Right ventricle myocardium inferior (tissue), 1 donor: ENCODE data around the gene CDC14B. TPM values are rescaled to one million over a fixed set of nuclear protein-coding genes. Genes with fewer than 3 reads are reported as not detected.
"Not testable (repeated sequence)": the region's sequence is repeated elsewhere in the genome, so short reads cannot be mapped to it uniquely, and the experiment has no call there.

ENCODE experiments used
- ATAC-seq: fragments of 200-7000 bp; cut with Tn5 transposase; one replicate; pipeline ENCODE4 v1.9.1; 2020; ENCODE audit warnings: mild to moderate bottlenecking, moderate library complexity
- DNase-seq: peaks from one replicate; pipeline ENCODE4 v3.0.0; 2021; ENCODE audit errors: missing footprints
- intact Hi-C: fragments of 100-400 bp; cut with DNase I; formaldehyde crosslinking; loops from one replicate; pipeline ENCODE4 v1.11.0; 2022
- total RNA-seq: library from RNA; stranded (reverse); fragmentation: NEBNext Ultra II Directional; extraction: Animal tissue kit (Norgen Biotek cat#: 25700); gene quantifications from one replicate; pipeline ENCODE4 v1.2.1, GENCODE V29; 2021
- donor health status: DM: no; HTN: yes; CAD: no; lungs with severe emphysema.

CDC14B gene
- total RNA-seq, 1 donor from 2014 or later, result 14.5 TPM

DNA sequence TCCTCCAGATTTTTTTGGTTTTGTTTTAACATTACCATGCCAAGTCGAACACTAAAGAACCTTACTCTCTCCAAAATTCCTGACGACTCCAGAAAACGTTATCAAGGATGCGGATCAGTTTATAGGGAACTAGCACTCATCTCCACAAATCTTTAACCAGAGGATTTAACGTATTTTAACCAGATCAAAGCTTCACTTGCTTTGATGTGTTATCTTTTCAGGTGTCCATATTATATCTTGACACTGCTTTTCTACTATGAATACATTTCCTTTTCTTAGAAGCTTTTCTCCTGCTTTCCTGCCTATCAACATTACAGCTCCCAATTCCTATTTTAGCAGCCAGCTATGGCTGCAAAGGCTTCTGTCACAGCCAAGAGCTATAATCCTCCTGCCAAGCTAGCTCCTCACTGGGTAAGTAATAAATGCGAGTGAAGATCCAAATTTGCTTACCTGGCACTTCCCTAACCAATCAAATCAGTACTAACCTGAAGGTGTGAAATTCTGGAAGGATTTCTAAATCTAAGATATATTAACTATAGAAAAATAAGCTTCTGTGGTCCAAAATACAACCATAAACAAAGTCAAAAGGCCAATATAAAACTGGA lies 60.2 kb downstream of the CDC14B start:
- no peak for ATAC-seq
- intact Hi-C loops, result loop anchor here (2.0 to 10.0 kb wide), 2 partner anchors 59 to 105 kb away; partner anchors contain the start of genes CDC14B and HABP4
- DNase-seq, result no peak

GRCh38 chr9:96557921-96558320 lies 61.7 kb downstream of the CDC14B start:
- DNase-seq, result no peak

GRCh38 chr9:96556701-96557461 lies 62.8 kb downstream of the CDC14B start:
- no peak for DNase-seq
- intact Hi-C loops, result loop anchor here (10.0 kb wide), 1 partner anchor 102 kb away; the partner anchor contains the start of gene HABP4
- ATAC-seq, result peak; percentile 63

More at GRCh38 chr9:96557921-96558320, 61.7 kb downstream of the CDC14B start:
- no peak for ATAC-seq
- intact Hi-C loops, result loop anchor here (2.0 to 10.0 kb wide), 2 partner anchors 61 to 103 kb away; partner anchors contain the start of genes CDC14B and HABP4

- ATAC-seq (no peak), DNase-seq (no peak)
- intact Hi-C loops, result loop anchor here (10.0 kb wide), 1 partner anchor 101 kb away; the partner anchor contains the start of gene HABP4
Measured at GRCh38 chr9:96555567-96556386, 63.9 kb downstream of the CDC14B start.

GRCh38 chr9:96554801-96555566 lies 64.7 kb downstream of the CDC14B start:
- ATAC-seq, result no peak
- intact Hi-C loops, result loop anchor here (10.0 kb wide), 1 partner anchor 100 kb away; the partner anchor contains the start of gene HABP4
- DNase-seq, result no peak

- intact Hi-C loops, result loop anchor here (10.0 kb wide), 1 partner anchor 100 kb away; the partner anchor contains the start of gene HABP4
- DNase-seq (no peak), ATAC-seq (no peak)
Measured at GRCh38 chr9:96554326-96554725, 65.3 kb downstream of the CDC14B start.

GRCh38 chr9:96553070-96553469 lies 66.6 kb downstream of the CDC14B start:
- ATAC-seq (no peak), DNase-seq (no peak)
- intact Hi-C loops, result loop anchor here (10.0 kb wide), 1 partner anchor 98 kb away; the partner anchor contains the start of gene HABP4

DNA sequence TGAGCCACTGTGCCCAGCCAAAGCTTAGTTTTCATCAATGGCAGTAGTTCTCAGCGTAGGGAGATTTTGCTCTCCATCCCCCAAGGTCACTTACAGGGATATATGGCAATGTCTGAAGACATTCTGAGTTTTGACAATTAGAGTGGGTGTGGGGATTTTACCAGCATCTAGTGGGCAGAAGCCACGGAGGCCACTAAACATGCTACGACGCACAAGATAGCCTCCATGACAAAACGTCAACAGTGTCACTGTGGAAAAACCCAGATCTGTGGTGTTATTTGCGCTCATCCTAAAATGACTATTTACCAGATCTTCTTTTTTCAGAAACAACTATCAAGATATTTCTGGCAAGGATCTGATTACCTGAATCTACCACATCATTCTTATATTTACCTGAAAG lies 68.2 kb downstream of the CDC14B start:
- no peak for ATAC-seq
- DNase-seq, result no peak
- intact Hi-C loops, result loop anchor here (10.0 kb wide), 1 partner anchor 97 kb away; the partner anchor contains the start of gene HABP4

DNA sequence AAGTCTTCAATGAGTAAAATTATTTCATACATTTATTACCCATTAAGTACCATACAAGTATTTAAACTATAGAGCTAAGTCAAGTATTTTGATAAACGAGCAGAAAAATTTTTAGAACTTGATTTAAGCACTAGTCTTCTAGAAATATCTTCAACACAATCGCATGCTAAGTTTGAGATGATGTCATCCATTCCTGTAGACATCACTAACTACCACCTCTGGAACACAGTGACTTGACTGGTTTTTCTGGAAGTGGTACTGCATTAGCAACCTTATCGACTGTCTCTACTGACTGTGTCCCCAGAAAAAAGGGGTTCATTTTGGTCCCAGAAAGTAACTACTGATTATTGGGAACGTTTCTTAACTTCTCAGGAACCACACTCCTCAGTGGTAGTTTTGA lies 69.0 kb downstream of the CDC14B start:
- no peak for ATAC-seq
- no peak for DNase-seq
- intact Hi-C loops, result loop anchor here (10.0 kb wide), 1 partner anchor 96 kb away; the partner anchor contains the start of gene HABP4

DNA sequence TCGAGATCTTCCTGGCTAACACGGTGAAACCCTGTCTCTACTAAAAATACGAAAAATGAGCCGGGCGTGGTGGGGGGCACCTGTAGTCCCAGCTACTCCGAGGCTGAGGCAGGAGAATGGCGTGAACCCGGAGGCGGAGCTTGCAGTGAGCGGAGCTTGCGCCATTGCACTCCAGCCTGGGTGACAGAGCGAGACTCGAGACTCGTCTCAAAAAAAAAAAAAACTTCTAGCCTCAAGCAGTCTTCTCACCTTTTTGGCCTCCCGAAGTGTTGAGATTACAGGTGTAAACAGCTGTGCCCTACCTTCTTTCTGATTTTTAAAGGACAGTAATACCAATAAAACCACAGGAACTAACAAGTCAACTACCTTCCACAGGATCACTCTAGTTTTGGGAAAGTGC lies 76.5 kb downstream of the CDC14B start:
- DNase-seq, ATAC-seq, intact Hi-C loops: not testable (repeated sequence)

DNA sequence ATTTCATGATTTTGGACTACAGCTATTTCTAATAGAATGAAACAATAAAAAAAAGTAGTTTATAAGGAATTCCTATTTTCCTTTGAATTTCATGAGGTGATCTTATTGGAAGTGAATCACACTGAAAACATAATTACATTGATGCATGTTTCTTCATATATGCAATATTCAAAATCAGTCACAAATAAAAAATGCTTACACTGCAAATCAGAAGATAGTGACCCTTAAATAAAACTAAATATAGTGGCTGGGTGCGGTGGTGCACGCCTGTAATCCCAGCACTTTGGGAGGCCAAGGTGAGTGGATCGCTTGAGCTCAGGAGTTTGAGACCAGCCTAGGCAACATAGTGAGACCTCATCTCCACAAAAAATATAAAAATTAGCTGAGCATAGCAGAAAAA lies 79.5 kb downstream of the CDC14B start:
- DNase-seq, result no peak
- ATAC-seq, result no peak
- intact Hi-C loops, result no loop called here

- ATAC-seq, result no peak
- no peak for DNase-seq
- intact Hi-C loops, result no loop called here
Measured at GRCh38 chr9:96532173-96532572, 87.5 kb downstream of the CDC14B start.

GRCh38 chr9:96524764-96525163 lies 94.9 kb downstream of the CDC14B start:
- ATAC-seq (no peak), DNase-seq (no peak)
- intact Hi-C loops, result no loop called here

GRCh38 chr9:96524045-96524444 lies 95.6 kb downstream of the CDC14B start:
- no peak for ATAC-seq
- intact Hi-C loops, result no loop called here
- DNase-seq, result no peak

- DNase-seq (peak; percentile 68), ATAC-seq (peak; percentile 92)
- intact Hi-C loops, result no loop called here
Measured at GRCh38 chr9:96523374-96523773, 96.3 kb downstream of the CDC14B start.

DNA sequence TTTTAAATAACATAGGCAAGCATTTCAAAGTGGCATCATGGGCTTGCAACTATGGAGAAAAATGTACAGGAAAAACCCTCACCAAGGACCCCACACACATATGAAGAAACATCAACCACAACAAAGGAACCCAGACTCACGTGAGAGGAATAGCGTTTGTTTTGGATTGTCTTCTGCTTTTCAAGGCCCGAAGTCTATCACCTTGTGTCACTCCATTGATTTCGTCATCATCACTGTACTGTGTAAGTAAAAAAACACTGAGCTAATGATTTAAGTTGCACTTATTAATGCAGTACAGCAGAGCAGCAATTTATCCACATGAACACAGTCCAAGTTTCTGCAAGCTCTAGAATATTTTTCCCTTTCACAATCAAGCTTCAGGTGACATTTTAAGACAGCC lies 97.3 kb downstream of the CDC14B start:
- DNase-seq (no peak), ATAC-seq (no peak)
- intact Hi-C loops, result no loop called here

DNA sequence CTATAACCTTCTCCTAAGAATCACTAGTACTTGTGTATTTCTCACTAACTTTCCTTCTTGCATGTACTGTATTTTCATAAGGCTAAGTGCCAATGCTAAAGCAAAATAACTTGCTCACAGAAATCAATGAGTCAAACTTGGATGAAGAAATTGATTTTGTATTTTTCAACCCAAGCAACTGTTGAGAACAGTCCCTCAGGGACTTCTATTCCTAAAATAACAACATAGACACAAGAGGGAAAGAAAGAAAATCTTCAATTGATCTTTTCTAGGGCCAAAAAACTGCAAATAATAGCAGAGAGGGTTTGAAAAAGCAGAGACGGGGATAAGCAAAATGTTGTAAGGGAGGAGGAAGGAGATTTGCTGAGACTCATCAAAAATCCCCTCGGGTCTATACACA lies 99.9 kb downstream of the CDC14B start:
- intact Hi-C loops, result no loop called here
- no peak for ATAC-seq
- DNase-seq, result no peak

DNA sequence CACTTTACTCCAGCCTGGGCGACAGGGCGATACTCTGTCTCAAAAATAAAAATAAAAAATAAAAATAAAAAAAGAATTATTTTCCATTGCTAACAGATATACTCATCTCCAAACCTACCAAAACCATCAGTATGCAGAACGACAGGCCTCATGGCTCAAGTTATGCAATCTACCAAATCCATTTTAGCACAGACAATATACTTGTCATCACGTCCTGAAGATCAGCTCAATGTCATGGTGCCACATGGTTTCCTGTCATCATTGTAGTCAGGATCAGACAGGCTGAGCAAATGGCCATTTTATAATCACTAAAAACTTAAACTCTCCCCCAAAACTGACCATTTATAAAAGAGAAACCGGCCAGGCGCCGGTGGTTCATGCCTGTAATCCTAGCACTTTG lies 100.5 kb downstream of the CDC14B start:
- DNase-seq, result no peak
- no peak for ATAC-seq
- intact Hi-C loops, result no loop called here
